Memory B cell (primary cell): Measurements from ENCODE around the gene RIPK1.
"Not testable (repeated sequence)": the region's sequence is repeated elsewhere in the genome, so short reads cannot be mapped to it uniquely, and the experiment has no call there.

Experiments
- ATAC-seq: fragments of 150-1000 bp; cut with Tn5 transposase; 2 replicates; pipeline ENCODE4 v1.10.0; 2021; ENCODE audit warnings: low read depth, mild to moderate bottlenecking, moderate library complexity
- DNase-seq, 2 donors: peaks; one replicate each; pipeline ENCODE4 v3.0.0; 2022; ENCODE audit warnings: low spot score in 2 of 2
- H3K27ac Mint-ChIP-seq: one replicate; pipeline ENCODE4 v1.8.0; 2022; ENCODE audit warnings: mild to moderate bottlenecking, moderate library complexity, mixed read lengths
- H3K27me3 Mint-ChIP-seq: one replicate; pipeline ENCODE4 v1.8.0; 2022; ENCODE audit warnings: mixed read lengths
- H3K36me3 Mint-ChIP-seq: one replicate; pipeline ENCODE4 v1.8.0; 2022; ENCODE audit warnings: mild to moderate bottlenecking, mixed read lengths
- H3K4me1 Mint-ChIP-seq: one replicate; pipeline ENCODE4 v1.8.0; 2022; ENCODE audit warnings: mixed read lengths
- H3K4me3 Mint-ChIP-seq: one replicate; pipeline ENCODE4 v1.8.0; 2022; ENCODE audit warnings: mild to moderate bottlenecking, moderate library complexity, mixed read lengths
- H3K9me3 Mint-ChIP-seq: one replicate; pipeline ENCODE4 v1.8.0; 2022; ENCODE audit warnings: mixed read lengths

The RIPK1 gene

DNA sequence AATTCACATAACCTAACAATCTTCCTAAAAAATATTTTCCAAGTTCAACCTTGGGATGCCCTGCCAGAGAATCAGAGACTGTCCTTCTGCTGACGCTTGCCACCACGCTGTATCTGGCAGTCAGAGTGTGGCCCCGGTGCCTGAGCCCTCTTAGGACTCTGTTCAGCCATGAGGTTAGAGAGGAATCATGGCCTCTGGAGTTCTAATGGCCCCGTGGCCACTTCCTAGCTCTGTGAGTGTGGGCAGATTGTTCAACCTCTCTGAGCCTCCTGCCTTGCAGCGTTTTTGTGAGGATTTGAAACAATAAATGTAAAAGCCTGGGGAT lies 52.4 kb downstream of the RIPK1 start:
- Mint-ChIP-seq H3K4me1 (peaks cover 17% of the 10 kb centered on the region), H3K27ac (no peak overlapping the region), H3K9me3 (no peaks in the 10 kb centered on the region), H3K27me3 (no peaks in the 10 kb centered on the region), H3K4me3 (no peak overlapping the region), H3K36me3 (no peaks in the 10 kb centered on the region)
- DNase-seq (no peak), ATAC-seq (no peak)

DNA sequence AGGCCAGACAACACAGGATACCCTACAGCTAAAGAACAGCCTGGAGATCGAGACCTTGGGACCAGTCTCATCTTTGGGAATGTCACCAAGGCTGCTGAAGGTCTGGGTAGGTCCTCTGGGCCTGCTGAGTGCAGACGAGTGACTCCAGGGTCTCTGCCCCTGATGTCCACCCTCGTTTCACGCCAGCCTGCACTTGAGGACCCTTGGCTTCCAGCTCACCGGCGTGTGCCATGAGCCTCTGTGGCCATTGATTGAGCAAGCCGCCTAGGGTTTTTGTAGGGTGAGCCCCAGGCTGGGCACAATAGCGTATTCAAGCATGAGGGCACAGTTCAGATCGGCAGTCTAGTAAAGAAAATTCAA lies 54.5 kb downstream of the RIPK1 start:
- H3K27me3 Mint-ChIP-seq: no peaks in the 10 kb centered on the region
- no peak overlapping the region for H3K4me3 Mint-ChIP-seq
- H3K9me3 Mint-ChIP-seq: no peaks in the 10 kb centered on the region
- ATAC-seq (no peak), DNase-seq (no peak)
- peaks cover 13% of the 10 kb centered on the region for H3K4me1 Mint-ChIP-seq
- no peaks in the 10 kb centered on the region for H3K36me3 Mint-ChIP-seq
- H3K27ac Mint-ChIP-seq: no peak overlapping the region

DNA sequence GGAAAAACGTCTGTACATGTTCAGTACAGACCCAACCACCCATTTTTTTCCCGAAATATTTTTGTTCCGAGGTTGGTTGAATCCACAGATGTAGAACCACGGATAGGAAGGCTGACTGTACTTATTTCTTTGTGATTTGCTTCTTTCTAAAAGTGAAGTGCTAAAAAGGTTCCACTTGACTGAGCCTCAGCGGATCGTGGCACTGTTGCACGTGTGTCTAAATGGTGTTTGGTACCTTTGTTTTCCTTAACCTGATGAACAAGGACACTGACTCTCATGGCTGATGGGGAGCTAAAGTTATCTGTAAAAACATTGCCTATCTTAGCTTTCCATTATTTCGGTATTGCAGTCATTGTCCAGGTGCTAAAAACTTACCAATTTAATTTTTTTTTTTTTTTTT lies 56.4 kb downstream of the RIPK1 start:
- ATAC-seq: peak; percentile 37
- peaks cover 4% of the 10 kb centered on the region for H3K4me1 Mint-ChIP-seq

DNA sequence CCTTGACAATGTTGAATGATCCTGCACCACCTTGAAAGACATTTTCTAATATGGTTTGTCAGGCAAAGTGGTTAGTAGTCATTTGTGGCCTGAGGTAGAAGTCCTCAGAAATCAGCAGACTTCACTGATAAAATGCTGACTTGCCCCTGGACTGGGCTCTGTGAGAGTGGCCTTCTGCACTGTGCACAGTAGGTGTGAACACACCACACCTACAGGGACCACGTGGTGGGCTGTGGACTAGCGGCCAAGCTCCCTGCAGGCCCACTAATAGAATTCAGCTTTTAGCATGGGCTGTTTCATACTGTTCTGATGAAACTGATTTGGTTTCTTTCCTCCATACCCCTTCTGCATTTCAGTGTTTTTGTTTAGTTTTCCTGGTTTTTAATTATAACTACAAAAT lies 57.5 kb downstream of the RIPK1 start:
- H3K4me3 Mint-ChIP-seq: no peak overlapping the region
- H3K9me3 Mint-ChIP-seq: no peaks in the 10 kb centered on the region
- ATAC-seq (no peak), DNase-seq (no peak)
- H3K27ac Mint-ChIP-seq: no peak overlapping the region
- H3K4me1 Mint-ChIP-seq: peaks cover 4% of the 10 kb centered on the region
- H3K36me3 Mint-ChIP-seq: peaks cover 11% of the 10 kb centered on the region
- H3K27me3 Mint-ChIP-seq: no peaks in the 10 kb centered on the region

More for the DNA sequence above, 56.4 kb downstream of the RIPK1 start:
- H3K27me3 Mint-ChIP-seq: no peaks in the 10 kb centered on the region
- no peak overlapping the region for H3K4me3 Mint-ChIP-seq
- no peak for DNase-seq
- peaks cover 10% of the 10 kb centered on the region for H3K36me3 Mint-ChIP-seq
- no peaks in the 10 kb centered on the region for H3K9me3 Mint-ChIP-seq
- H3K27ac Mint-ChIP-seq: no peak overlapping the region

DNA sequence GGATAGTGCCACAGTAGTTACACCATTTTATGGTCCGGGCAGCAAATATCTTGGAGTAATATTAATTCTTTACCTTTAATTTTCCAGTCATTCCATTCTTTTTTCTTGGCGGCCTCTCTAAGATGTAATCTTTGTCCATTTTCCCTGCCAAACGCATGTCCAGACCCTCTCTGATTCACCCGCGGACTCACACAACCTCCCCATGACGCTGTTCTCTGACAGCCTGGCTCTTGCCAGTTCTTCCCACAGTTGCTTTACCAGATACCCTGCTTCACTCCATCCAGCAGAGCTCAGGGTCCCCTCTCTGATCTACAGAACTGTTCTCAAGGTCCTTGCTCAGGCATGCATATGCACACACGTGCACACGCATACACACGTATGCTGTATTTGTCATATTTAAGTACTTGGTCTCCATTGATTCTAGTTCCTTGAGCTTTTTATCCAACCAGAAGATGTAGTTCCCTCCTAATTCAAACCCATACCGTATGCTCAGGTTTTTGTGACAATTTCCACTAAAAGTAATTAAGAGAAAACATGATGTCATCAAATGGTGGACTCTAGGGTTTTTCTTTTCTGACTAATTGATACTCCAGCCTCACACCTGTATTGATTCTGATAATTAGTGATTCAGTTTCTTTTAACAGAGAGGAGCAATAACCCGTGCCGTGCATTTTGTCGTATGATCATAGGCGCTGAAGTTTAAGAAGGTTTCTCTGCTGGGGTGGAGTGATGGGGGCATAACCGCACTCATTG lies 60.2 kb downstream of the RIPK1 start:
- Mint-ChIP-seq H3K4me3 (no peak overlapping the region), H3K27me3 (no peaks in the 10 kb centered on the region), H3K36me3 (peaks cover 31% of the 10 kb centered on the region), H3K9me3 (no peaks in the 10 kb centered on the region), H3K27ac (no peak overlapping the region), H3K4me1 (peaks cover 4% of the 10 kb centered on the region)
- ATAC-seq: no peak
- no peak for DNase-seq

DNA sequence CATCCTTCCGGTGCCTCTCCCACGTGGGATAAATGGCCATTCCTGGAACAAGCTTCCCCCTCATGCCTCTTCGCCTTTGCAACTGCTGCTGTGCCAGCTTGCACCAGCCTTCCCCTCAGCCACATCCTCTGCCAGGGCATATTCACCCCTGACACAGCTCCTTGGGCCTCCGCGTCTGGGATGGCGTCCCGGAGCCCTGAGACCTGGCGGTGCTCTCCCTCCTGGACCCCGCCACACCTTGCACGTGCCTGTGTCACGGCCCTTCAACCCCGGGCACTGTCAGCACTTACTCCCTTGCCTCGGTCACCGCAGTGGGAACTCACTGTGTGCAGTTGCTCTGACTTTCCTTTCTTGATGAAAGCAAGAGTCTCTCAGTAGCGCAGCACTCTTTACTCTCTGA lies 63.4 kb downstream of the RIPK1 start:
- Mint-ChIP-seq H3K4me3 (no peak overlapping the region), H3K9me3 (no peaks in the 10 kb centered on the region), H3K36me3 (peaks cover 43% of the 10 kb centered on the region), H3K27ac (no peak overlapping the region), H3K4me1 (peaks cover 2% of the 10 kb centered on the region), H3K27me3 (no peaks in the 10 kb centered on the region)
- DNase-seq: no peak
- ATAC-seq: no peak

DNA sequence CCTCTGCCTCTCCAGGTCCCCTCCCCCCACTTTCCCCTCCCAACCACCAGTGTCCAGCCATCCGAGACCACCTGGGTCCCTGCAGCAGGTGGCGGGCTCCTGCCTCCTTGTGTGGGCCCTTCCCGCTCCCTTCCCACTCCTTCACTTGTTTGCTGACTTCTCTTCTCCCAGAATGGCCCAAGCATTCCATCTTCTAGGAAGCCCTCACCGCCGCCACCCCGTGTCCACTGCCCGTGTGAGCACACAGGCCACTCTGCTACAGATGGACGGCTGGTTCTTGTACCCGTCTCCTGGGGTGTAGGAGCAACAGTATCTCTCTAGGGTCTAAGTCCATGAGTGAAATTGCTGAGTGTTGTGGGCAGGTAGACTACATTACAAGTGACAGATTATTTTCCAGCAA lies 65.2 kb downstream of the RIPK1 start:
- Mint-ChIP-seq H3K27me3 (no peaks in the 10 kb centered on the region), H3K9me3 (no peaks in the 10 kb centered on the region), H3K4me3 (no peak overlapping the region), H3K36me3 (peaks cover 44% of the 10 kb centered on the region), H3K4me1 (peaks cover 2% of the 10 kb centered on the region), H3K27ac (no peak overlapping the region)
- ATAC-seq (no peak), DNase-seq (no peak)

DNA sequence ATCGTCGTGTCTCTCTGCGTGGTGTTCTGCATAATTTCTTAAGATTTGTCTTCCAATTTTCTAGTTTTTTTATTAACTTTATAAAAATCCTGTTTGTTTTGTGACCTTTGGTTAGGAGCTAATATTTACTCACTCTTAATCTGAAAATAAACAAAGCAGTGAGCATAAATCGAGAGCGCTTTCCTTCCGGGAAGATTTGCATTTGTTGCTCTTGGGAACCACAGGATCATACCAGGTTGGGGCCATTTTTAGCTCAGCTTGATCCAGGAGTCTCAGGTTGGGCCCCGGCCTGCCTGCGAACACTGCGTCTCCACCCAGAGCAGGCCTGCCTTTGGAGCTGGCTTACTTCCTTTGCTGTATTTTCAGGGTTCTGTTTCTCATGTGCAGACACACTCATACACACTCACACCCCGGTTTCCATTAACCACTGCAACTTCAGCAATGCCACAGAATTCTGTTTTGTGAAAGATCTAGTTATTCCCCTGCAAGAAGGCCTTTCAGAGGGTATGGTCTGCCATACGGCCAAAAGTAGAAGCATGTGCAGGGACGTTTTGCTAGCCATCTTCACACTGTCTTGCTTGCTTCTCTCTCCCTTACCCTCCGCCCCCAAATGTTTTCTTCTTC lies 67.5 kb downstream of the RIPK1 start:
- DNase-seq (no peak), ATAC-seq (no peak)
- Mint-ChIP-seq H3K4me1 (peaks cover 10% of the 10 kb centered on the region), H3K27me3 (no peaks in the 10 kb centered on the region), H3K27ac (no peak overlapping the region), H3K9me3 (no peaks in the 10 kb centered on the region), H3K36me3 (peaks cover 38% of the 10 kb centered on the region), H3K4me3 (no peak overlapping the region)

DNA sequence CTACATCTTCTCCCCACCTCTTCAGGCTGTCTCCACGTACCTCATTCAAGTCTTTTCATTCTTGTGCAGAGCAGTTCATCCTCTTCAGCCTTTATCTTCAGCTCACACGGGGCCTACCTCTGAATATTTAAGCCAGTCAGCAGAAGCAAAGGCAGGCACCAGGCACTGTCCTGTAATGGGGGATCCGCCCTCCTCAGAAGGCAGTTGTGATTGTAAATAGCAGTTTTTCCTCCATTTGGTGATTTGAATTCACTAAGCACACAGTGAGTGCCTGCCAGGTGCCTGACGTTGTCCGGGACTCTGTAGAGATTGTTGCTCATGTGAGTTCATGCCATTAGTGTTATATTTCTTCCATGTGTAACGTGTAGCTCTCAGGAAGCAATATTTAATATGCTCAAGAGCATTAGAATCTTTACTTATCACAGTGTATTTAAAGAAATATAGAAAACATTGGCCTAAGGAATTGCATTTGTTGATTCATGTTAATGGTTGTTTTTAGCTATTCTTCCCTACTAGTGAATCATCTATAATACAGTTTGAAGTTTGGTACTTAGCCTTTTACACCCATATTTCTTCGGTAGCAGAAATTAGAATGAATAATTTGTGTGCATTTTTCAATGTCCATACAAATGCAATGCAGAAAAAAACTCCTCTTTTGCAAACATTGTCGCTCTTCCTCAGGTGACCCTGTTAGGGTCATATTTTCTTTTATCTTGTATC lies 68.2 kb downstream of the RIPK1 start:
- peaks cover 35% of the 10 kb centered on the region for H3K36me3 Mint-ChIP-seq

DNA sequence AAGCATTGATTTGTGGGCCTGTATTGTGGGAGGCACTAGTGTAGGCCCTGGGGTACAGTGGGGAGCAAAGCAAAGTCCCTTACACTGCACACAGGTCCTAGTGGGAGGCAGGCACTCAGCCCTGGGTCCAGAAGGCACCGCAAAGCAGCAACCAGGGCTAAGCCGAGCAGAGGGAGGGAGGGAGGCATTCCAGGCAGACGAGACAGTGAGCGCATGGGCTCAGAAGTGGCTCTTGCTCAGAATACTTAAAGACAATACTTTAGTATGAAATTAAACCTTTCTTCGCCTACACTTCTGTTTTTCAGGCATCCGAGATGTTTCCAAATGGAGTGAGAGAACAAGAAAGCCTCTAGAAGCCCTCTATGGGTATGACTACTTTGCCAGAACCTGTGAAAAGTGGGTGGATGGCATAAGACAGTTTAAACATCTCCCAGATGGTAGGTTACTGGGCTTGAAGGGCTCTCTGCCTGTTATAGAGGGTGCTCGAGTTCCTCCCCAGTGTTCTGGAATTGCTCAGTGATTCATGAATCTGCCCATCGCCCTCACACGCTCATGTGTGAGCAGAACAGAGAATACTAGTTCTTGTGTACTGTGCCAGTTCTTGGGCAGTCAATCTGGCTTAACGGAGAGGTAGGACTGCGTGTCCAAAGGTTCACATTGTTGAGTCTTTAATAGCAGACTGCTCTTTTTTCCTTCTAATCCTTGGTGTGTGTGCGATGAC lies 68.9 kb downstream of the RIPK1 start:
- H3K4me1 Mint-ChIP-seq: peaks cover 10% of the 10 kb centered on the region
- ATAC-seq: no peak
- H3K36me3 Mint-ChIP-seq: peaks cover 27% of the 10 kb centered on the region
- H3K27me3 Mint-ChIP-seq: no peaks in the 10 kb centered on the region
- no peaks in the 10 kb centered on the region for H3K9me3 Mint-ChIP-seq
- H3K4me3 Mint-ChIP-seq: no peak overlapping the region
- DNase-seq: no peak
- no peak overlapping the region for H3K27ac Mint-ChIP-seq

More for the DNA sequence above, 68.2 kb downstream of the RIPK1 start:
- DNase-seq (no peak), ATAC-seq (no peak)
- Mint-ChIP-seq H3K27ac (no peak overlapping the region), H3K9me3 (no peaks in the 10 kb centered on the region), H3K4me1 (peaks cover 10% of the 10 kb centered on the region), H3K27me3 (no peaks in the 10 kb centered on the region), H3K4me3 (no peak overlapping the region)

DNA sequence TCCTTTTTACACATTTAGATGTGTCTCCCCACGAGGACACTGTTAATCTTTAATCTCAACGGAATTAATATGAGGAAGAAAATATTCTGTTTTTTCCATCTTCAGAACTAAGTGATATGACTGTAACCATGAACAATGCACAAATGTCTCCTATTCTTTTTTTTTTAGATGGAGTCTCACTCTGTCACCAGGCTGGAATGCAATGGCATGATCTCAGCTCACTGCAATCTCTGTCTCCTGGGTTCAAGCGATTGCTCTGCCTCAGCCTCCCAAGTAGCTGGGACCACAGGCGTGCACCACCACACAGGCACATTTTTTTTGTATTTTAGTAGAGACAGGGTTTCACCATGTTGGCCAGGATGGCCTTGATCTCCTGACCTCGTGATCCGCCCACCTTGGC lies 69.6 kb downstream of the RIPK1 start:
- H3K4me3 Mint-ChIP-seq, H3K27me3 Mint-ChIP-seq, H3K4me1 Mint-ChIP-seq, ATAC-seq, DNase-seq, H3K27ac Mint-ChIP-seq, H3K9me3 Mint-ChIP-seq: not testable (repeated sequence)
- H3K36me3 Mint-ChIP-seq: peaks cover 24% of the 10 kb centered on the region

DNA sequence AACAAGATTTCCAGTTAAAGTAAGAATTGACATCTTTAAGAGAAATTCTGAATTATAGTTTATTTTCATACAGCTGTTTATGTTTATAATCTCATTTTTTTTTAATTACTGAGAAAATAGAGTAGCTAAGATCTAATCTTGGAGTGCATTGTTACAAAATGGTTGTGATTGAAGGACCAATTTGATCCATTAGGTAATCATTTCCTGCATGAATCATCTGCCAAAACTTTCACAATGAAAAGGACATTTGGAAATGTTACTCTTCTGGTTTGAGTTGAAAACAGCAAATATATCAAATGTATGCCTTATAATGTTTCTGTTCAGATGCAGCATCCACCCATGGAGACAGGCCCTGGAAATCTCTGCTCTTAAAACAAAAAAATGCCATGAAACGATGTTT lies 70.0 kb downstream of the RIPK1 start:
- DNase-seq (no peak), ATAC-seq (no peak)
- H3K4me3 Mint-ChIP-seq: no peak overlapping the region
- H3K4me1 Mint-ChIP-seq: peaks cover 10% of the 10 kb centered on the region
- H3K27me3 Mint-ChIP-seq: no peaks in the 10 kb centered on the region
- H3K36me3 Mint-ChIP-seq: peaks cover 23% of the 10 kb centered on the region
- no peak overlapping the region for H3K27ac Mint-ChIP-seq
- H3K9me3 Mint-ChIP-seq: no peaks in the 10 kb centered on the region

DNA sequence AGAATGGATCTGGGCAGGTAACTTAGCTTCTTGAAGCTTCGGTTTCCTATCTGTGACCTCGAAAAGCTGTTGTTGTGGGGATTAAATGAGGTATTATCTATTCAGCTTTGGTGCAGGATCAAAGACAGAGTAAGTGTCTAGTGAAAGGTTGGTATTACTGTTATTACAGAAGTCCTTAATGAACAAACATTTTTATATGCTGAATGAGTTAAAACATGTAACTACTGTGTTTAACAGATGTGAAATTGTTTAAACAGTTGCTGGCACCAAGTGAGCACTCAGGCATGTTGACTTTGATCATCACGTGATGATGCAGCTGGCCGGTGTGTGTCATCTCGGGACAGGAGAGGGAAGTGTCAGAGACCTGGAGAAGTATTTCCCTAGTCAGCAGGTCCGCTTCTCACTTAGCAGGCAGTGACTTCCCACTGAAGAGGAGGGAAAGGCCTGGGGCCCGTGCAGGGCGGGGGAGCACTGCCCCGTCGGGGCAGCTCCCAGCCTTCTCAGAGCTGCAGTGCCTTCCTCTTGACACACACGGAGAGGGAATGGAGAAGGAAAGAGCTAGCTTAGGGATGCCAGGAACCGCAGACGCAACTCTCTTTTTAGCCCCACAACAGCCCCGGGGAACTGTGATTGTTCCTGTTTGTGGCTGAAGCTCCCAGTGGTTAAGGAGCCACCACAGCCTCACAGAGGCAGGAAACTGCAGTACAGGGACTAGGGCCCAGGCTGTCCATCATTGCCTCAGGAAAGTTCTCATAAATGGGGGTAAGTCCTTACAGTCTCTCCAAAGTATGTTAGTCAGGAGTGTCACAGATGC lies 71.0 kb downstream of the RIPK1 start:
- Mint-ChIP-seq H3K36me3 (peaks cover 24% of the 10 kb centered on the region), H3K4me3 (peak overlapping the region; percentile 27), H3K4me1 (peaks cover 10% of the 10 kb centered on the region), H3K27me3 (no peaks in the 10 kb centered on the region), H3K9me3 (no peaks in the 10 kb centered on the region), H3K27ac (peak overlapping the region; percentile 82)
- DNase-seq: no peak
- peak; percentile 92 for ATAC-seq
